NOMO-1 treated with dmso at 0.1 percent for 144 hours (cell line): ENCODE measurements around the gene FAM151A.
"Not testable (repeated sequence)": the region's sequence is repeated elsewhere in the genome, so short reads cannot be mapped to it uniquely, and the experiment has no call there.

Experiments
- DNase-seq: peaks from one replicate; lab custom pipeline; 2025; ENCODE audit not compliant: unreplicated experiment; lab: John Stamatoyannopoulos, UW

The FAM151A gene

GRCh38 chr1:54636461-54637446 lies 13.4 kb upstream of the FAM151A start:
- DNase-seq, result not testable (repeated sequence)

DNA sequence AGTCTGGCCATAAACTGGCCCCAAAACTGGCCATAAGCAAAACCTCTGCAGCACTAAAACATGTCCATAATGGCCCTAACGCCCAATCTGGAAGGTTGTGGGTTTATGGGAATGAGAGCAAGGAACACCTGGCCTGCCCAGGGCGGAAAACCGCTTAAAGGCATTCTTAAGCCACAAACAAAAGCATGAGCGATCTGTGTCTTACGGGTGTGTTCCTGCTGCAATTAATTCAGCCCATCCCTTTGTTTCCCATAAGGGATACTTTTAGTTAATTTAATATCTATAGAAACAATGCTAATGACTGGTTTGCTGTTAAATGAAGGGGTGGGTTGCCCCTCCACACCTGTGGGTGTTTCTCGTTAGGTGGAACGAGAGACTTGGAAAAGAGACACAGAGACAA lies 12.5 kb upstream of the FAM151A start:
- DNase-seq, result not testable (repeated sequence)

- no peak for DNase-seq
Observed at GRCh38 chr1:54627196-54627595, 3.9 kb upstream of the FAM151A start.

DNA sequence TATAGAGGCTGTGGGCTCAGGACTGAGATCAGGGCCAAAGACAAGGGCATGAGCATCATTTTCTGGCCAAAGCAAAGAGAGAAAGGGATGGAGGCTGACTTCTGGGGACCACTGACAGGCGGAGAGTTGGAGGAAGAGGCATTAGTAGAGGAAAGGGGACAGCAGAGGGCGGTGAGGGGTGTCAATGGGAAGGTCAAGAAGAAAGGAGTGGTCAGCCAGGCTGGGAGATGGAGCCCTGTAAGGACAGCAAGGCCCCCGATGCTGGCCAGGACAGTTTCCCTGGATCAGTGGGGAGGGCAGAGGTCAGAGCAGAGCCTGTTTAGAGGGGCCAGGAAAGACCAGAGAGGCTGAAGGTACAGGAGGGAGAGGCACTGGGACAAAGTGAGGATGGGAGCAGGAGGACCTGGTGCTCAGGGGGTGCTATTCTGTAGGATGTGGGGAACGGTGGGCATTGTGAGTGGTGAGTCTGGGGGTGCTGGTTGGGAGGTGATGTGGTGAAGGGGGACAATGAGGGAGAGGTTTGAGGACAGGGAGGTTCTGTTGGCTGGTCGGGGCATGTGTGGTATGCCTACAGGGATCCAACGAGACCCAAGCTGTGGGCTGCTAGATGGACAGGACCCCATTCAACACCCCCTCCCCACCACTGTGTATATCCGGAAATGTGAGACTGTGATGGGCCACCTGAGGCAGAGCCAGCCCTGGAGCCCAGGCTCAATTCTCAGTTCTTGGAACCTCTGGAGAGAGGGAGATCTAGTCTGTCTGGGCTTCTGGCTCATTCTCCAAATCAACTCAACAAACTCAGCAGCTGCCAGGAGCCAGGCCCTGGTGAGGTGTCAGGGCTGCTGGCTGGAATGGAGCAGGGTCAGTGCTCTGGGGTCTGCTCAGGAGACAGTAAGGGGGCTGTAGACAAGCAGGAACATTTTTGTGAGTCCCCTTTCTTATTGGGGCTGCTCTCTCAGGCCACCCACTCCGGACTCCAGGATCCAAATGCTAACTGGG lies 1.4 kb upstream of the FAM151A start:
- no peak for DNase-seq

DNA sequence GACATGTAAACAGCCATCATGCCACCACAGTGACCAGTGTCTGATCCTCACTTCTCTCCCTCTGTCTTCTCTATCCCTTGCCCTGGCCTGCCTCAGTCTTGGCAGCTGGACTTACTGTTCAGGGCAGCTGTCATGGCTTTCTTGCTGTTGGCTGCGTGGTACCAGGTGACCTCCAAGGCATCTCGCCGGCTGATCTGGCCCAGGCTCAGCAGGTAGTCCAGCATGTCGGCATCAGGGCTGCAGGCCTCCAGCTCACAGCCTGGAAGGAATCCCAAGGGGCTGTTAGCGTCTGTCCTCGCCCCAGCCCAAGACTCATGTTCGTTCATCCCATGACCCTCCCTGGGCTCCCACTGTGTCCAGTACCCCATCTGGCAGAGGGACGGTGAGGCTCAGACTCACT lies 3.6 kb downstream of the FAM151A start:
- DNase-seq, result no peak

DNA sequence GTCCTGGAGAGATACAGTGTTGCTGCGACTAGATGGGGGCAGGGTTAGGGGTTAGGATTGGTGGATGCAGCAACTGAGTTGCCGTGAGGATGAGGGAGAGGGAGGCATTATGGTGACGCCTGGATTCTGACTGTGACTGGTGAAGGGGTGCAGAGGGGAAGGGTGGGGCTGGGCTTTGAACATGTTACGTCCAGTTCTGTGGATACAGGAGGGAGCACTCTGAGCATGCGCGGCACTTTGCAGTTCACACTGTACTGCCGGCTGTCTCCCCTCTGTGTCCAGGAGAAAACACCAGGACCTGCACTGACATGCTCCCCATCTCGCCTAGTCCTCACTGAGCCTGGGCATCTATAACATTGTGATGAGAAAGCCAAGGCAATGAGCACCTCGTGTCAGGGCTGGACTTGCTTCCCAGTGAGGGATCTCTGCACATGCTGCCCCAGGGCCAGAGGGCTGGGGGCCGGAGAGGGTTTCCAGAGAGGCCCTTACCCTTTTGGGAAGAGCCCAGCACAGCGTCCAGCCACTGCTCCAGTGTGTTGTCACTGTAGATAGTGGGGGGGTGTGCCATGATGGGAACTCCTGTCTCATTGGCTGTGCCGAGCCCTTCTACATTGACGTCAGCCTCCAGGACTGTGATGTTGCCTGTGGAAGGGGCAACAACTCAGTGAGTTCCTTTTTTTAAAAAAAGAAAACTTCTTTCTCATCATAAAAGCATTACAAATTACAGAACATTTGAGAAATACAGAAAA lies 7.6 kb downstream of the FAM151A start:
- DNase-seq, result peak; percentile 31

GRCh38 chr1:54614563-54614962 lies 8.8 kb downstream of the FAM151A start:
- no peak for DNase-seq

GRCh38 chr1:54614024-54614423 lies 9.3 kb downstream of the FAM151A start:
- no peak for DNase-seq

DNA sequence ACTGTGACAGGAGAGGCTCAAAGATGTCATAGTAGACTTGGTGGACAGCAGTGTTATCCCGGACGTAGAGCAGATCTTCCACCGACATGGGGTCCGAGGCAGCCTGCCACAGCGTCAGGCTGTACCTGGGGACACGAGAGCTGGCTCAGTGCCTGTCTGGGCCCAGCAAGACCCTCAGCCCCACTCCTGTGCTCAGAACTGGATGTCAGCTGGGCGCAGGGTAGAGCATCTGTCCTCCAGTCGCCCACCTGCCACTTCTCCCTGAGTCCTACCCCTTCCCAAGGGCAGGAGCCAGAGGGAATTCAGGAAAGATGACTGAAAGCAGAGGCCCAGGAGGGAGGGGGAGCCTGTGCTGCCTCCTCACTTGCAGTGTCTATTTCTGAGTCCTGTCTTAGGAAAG lies 11.7 kb downstream of the FAM151A start:
- no peak for DNase-seq

DNA sequence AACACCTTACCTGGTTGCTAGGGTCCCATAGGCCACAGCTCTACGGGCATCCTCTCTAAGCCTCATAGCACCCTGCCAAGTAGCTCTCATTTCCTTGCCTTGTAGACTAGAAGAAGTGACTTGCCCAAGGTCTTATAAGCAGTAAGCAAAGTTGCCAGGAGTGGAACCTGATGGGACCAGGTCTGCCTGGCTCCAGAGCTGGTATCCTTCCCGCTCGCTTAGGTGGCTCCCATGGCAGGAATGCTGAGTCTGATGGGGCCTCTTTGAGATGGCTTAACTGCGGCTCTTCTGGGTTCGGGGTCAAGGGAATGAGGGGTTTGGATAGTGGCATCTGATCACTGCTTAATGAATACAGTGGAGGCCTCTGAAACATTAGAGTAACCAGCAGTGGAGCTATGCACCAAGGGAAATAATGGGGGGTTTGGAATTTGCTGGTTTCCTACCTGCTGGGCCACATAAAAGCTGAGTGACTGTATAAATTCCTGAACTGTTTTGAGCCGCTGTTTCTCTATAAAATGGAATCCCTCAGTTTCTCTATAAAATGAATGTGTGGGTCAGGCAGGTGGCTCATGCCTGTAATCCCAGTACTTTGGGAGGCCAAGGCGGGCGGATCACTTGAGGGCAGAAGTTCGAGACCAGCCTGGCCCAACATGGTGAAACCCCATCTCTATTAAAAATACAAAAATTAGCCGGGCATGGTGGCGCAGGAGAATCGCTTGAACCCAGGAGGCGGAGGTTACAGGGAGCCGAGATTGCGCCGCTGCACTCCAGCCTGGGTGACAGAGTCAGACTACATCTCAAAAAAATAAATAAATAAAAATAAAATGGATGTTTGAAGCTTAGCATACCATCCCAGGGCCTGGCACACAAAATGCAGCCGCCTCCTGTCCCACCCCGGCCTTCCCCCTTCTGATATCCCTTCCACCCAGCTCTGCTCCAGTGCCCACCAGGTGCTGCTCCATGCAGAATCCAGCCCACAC lies 12.4 kb downstream of the FAM151A start:
- DNase-seq, result no peak

DNA sequence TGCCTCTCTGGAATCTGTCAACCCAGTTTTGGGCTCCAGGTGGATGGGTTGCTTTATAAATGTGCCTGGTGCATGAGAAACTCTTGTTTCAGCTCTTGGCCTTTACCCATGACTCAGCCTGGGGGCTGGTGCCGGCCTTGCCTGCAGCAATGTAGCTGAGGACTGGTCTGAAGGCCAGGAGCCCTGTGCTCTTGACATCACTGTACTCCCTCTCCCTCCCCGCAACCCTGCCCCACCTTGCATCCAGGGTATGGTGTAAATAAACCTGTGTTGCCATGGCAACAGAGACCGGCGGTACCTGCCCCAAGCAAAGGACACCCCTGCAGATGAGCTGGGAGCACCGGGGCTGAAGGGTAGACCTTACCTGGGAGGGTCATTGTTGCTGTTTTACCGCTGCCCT lies 13.3 kb downstream of the FAM151A start:
- no peak for DNase-seq

DNA sequence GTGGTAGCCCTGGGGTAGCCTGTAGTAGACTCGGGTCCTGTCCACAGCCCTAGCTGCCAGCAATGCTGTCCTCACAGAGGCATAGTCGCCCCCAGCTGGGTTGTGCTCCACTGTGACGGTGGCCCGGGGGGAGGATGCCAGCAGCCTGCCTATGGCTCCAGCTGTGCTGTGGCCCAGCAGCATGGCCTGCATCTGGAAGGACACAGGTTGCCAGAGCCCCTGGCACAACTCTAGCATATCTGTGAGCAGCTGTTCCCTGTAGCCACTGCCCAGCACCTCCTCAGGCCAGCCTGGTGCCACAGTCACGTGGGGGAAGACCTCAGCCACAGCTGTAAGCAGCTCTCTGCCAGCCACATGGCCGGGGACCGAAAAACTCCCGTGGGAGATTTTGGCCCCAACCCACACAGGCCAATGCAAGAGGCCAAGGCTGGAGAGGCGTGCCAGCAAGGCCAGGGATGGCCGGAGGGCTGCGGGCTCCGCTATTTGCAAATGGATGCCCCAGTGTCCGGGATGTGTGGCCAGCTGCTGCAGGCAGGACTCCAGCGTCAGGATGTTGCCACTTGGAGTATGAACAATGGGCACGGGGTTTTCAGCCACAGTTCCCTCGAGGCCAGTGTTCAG lies 13.9 kb downstream of the FAM151A start:
- no peak for DNase-seq

- DNase-seq, result no peak
Observed at GRCh38 chr1:54608566-54609230, 14.6 kb downstream of the FAM151A start.

DNA sequence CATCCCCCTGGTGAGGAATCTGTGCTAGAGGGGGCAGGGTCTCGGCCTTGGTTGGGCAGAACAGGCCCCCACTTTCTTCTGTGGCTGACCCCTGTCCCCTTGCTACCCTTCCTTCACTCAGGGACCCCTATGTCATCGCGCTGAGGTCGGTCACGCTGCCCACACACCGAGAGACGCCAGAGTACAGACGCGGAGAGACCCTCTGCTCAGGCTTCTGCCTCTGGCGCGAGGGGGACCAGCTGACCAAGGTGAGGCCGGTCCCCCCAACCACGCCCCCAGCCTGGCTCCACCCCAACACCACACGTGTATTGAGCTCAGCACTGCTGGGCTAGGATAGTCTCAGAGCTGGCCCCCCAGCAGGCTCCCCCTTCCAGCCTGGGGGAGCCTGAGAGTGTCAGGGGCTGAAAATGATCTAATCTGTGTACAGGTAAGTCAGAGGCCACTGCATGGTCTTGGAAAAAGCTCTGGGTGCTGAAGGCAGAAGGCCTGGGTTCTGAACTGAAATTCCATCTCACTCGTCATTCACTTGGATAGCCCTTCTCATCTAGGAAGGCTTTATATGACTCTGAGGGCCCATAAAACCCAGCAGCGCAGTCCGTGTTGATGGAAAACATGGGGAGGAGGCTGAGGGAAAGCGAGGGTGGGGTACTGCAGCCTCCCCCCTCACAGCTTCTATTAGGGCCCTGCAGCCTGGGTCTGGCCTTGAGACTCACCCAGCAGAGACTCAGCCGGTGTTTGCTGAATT lies 15.3 kb downstream of the FAM151A start:
- DNase-seq, result no peak

DNA sequence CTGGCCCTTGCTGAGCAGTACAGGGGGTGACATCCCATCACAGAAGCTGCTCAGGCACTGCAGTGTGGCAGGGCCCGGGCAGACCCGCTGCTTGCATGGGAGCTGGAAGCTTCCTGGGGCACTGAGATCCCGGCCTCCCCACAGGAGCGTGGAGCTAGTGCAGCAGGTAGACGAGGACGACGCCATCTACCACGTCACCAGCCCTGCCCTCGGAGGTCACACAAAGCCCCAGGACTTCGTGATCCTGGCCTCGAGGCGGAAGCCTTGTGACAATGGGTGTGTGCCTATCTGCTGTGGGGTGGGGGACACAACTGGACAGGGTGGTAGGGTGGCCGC lies 16.4 kb downstream of the FAM151A start:
- DNase-seq, result no peak

DNA sequence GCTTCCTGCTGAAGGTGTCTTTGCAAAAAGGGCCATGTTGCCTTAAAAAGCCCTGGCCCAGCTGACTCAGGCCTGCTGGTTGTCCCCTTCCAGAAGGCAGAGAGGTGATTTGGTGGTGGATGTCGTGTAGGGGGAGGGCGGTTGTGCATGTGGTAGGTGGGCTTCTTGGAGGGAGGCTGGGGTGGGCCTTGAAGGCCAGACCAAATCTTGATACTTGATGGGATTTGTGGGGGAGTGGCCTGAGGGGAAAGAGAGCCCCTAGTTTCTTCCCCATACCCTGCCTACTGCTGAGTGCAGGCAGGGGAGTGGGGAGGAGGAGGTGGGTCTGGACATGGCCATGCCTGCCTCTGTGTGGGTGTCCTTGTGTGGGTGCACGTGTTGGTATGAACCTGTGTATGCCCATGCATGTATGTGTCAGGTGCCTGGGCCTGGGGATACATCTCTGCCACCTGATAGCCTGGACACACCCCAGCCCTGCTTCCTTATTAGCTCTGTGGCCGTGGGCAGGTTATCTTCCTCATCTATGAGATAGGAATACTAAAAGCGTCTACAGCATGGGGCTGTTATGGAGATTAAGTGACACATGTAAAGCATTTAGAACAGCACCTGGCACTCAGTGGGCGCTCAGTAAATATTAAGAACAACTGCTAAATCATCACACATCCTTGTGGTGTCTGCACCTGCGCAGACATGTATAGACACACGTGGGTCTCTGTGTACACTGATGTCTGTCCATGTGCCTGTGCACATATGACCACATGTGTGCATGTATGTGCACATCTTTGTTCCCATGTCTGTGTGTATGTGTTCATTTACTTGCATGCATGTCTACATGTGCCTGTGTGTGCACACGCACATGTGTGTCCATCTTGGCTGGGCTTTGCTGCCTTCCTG lies 17.0 kb downstream of the FAM151A start:
- DNase-seq, result no peak
